AG08395 (cell line): ENCODE measurements around the gene F8.
"Not testable (repeated sequence)": the region's sequence is repeated elsewhere in the genome, so short reads cannot be mapped to it uniquely, and the experiment has no call there.

Experiments
- DNase-seq: peaks from one replicate; pipeline ENCODE4 v3.0.0; 2012; ENCODE audit warnings: mixed read lengths, low spot score

Gene F8

DNA sequence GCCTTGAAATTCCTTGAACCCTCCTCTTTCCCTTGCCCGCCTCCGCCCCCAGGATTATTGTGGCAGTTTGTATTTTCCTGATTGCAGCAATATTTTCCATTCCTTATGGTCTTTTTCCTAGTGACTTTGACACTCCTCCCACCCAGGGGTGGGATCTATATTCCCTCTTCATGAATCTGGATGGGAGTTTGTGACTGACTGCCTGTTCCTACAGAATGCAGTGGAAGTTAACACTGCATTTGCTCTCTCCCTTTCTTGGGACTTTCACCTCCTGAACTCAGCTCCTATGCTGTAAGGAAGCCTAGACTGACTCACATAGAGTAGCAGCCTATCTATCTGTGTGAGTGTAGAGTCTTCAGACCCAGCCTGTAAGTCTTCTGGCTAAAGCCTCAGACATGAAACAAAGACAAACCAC is 6.4 kb upstream of the F8 start:
- no peak for DNase-seq

DNA sequence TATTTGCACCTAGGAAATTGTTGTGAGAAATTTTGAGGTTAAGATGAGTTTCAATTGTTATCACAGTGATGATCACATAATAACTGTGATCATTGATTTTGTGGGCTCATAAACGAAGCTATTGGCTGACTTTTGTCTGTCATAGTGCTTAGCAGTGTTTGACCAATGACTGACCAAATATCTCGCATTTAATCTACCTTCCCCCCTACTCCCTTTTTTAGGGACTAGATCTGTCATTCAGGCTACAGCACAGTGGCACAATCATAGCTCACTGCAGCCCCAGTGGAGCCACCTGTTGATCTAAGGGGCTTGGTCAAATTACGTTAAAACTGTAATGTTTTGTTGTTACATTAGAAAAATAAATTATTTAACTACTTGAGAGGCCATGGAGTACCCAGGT is 5.6 kb upstream of the F8 start:
- DNase-seq = no peak

DNA sequence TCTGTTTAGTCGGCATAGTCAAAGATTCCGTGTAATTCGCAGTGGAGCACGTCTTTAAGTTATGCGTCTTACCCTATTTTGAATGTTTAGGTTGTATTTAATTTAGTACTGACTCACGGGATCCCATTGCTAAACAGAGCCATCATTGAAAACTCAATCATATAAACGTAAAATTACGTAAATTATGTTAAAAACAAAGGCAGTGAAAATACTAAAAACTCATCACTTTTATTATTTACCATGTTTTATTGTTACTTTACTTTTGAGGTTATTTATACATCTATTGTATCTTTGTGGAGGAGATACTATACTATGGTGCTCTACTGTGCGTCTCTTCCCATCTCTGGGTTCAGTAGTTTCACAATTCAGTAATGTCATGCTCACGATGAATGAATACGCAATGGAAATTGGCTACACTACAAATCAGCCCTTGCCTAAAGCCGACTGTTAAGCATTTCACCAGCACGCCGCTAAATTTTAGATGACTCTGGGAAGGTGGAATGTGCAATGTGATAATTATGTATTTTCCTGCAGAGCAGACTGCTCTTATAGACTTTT is 5.1 kb upstream of the F8 start:
- DNase-seq = peak; percentile 26

DNA sequence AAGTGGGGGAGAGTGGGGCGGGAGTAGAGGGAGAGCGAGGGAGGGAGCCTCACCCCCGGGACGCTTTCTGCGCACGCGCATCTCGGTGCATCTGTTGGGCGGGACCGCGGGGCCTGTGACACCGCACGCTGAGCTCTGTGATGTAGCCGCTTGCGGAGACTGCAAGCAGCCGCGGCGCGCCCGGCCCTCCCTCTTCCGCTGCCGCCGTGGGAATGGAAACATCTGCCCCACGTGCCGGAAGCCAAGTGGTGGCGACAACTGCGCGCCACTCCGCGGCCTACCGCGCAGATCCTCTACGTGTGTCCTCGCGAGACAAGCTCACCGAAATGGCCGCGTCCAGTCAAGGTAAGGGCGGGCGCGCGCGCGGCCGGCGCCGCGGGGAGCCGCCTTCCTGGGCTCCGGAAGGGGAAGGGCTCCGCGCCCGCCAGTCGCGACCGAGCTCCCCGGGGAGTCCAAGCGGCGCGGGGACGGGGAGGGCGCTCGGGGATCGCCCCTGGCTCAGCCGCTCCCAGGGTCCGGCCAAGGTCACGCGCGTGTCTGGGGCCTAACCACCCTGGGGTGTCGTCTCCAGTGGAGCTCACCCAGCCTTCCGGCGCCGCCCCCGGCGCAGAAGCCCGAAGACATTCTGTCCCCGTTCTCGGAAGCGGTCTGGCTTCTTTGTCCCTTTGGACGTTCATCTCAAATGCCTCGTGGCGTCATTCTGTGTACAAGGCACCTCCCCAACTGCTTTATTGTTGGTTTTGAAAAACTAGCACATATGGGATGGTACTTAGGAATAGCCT is 4.4 kb upstream of the F8 start, which contains the start of gene FUNDC2:
Gene FUNDC2, plus strand, starts transcription at position 118 of the 782 bp plus-strand sequence. Its CDS starts 95 bp downstream, at position 213.
- peak; percentile 88 for DNase-seq

DNA sequence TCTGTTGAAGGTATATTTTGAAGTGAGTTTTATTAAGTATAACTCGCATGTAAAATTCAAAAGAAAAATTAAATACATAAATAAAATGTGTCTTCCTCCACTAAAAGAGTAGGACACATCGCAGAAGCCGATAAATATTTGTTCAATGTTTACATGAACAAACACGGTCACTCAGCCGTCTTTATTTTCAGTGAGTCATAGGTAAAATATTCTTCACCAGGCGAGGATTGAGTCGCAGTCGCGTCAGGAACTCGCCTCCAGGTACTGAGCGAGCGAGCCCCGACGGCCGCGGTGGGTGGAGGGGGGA is 3.9 kb upstream of the F8 start:
- no peak for DNase-seq

DNA sequence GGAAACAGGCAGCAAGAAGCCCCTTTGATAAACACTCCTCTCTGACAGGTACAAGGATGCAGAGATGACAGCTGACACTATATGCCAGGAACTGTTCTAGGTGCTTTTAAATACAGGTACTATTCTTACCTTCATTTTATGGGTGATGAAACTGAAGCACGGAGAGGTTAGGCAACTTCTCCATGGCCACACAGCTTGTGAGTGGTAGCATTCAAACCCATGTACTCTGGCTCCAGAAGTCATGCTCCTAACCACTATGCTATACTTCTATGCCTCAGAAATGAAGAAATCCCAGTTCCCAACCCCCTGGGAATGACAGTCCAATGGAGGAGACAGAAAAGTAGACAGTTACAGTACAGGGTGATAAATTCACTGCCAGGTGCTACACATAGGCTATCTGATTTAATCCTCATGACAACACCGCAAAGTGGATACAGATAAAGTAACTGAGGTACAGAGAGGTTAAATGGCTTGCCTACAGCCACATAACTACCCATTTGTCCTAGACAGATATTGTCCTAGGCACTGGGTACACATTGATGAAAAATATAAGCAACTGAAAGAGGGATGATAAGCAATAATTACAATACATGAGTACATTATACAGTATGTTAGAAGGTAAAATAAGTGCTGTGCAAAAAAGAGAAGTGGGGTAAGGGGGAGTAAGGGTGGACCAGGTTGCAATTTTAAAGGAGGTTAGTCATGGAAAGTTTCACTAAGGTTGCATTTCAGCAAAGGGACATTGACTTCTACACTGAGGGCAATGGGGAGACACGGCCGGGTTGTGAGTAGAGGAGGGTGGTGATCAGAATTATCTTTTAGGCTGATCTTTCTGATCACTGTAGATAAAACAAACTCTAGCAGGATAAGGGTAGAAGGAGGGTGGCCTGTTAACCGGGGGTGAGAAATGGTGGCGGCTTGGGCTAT is 1.6 kb upstream of the F8 start:
- DNase-seq = no peak

DNA sequence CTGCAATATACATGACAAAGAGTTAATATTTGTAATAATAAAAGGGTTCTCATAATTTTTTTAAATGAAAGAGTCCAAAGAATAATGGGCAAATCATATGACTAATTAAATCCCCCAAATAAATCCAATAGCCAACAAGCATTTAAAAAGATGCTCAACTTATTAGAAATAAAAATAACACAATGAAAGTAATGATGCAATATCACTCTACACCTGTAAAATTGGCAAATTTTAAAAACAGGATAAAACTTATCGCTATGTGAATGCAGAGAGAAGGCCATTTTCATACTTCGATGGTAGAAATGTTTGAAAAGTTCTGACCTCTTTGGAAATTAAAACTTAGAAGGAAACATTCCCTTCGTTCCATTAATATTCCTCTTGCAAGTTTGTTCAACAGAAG is 1.9 kb downstream of the F8 start:
- no peak for DNase-seq

DNA sequence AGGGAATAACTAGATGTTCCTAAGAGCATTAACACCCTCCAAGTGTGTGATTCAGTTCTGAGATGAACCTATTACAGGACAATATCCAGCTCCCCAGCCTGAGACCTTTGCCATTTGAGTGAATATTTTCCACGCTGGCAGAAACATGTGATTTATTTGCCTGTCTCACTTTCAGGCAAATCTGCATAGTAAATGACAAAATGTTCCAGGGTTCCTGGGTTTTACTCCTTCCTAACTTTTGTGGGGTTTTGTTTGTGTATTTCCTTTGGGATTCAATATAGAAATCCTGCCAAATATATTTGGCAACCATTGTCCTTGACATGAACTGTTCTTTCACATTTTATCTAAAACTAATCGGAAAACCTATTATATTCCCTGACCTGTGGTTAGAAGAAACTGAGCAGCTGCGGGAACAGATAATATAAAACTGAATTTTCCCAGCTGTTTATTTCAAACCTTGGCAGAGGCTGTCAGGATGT is 12.5 kb downstream of the F8 start:
- no peak for DNase-seq

DNA sequence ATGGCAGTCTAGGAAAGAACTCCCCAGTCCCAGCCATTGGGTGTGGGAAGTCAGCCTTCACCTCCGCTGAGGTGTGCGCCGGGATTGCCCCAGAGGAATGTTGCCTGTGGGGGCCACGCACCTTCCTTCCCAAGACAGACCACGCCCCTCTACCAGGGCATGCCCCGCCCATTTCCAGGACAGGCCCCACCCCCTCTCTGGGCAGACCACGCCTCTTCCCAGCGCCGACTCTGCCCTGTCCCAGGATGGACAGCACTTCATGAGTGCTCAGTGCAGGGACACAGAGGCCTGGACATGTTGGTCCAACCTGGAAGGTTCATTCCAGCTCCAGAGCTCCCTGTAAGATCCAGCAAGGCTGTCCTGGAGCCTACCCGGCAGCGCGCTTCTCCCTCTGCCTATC is 13.9 kb downstream of the F8 start:
- not testable (repeated sequence) for DNase-seq

DNA sequence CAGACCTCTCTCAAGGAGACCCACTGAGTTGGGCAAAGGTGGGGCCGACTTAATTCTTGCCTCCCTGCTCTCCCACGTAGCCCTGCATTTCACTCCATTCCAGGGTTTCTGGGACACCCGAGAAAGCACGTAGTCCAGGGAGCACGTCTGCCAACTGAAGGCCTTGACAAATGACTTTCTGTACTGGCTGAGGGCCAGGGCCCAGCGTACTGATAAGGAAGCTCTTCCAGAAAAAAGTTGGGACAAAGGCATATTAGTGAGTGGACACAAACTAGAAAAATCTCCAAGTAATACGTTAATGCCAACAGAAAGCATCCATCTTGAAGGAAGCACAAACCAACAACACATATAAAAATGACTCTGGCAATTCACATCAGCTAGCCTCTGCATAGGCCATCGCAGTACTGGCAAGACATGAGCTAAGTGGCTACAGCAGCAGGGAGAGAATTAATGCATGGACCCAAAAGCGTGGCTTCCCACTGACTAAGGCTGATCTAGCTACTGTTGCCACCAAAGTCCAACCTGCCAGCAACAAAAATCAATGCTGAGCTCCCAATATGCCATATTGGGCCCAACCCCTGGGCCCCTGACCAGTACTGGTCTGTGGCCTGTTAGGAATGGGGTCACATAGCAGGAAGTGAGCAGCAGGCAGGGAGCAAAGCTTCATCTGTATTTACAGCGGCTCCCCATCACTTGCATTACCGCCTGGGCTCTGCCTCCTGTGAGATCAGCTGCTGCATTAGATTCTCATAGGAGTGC is 15.4 kb downstream of the F8 start:
- DNase-seq = not testable (repeated sequence)

DNA sequence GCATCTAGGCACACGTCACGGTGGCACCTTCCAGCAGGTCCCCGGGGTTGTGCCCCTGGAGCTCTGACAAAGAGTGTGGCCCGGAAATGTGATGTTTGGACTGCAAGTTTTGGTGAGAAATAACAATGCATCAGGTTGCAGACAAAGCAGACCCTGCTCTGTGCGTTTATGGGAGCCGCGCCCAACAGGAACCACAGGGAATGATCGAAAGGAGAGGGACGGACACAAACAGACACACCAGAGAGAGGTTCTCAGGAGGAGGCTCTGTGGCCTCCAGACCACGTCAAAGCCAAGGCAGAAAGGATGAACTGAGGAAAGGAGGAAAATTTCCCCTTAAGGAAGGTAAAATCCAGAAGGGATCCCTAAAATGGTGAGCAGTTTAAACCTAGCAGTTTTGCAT is 16.1 kb downstream of the F8 start:
- not testable (repeated sequence) for DNase-seq

DNA sequence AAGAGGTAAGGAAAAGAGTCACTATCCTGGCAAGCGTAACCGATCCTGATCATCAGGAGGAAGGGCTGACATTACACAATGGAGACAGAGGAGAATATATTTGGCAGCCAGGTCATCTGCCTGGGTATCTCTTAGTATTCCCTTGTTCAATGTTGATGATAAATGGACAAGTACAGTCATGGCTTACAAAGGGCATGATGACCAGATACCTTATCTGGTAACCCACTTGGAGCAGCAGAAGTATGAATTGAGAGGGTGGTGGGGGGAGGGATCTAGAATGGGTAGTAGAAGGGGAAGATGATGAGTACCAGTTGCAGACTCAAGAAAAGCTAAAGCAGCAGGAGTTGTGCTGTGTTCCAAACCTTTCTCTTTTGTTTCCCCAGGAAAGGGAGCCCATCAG is 17.3 kb downstream of the F8 start:
- no peak for DNase-seq

DNA sequence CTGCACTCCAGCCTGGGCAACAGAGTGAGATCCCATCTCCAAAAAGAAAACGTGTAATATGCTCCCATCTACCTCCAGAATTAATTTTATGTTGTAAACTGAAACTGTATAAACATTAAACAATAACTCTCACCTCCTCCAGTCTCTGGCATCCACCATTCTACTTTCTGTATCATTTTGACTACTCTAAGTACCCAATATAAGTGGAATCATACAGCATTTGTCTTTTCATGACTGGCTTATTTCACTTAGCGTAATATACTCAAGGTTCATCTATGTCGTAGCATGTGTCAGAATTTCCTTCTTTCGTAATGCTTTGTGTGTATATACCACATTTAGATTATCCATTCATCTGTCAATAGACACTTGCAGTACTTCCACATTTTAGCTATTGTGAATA is 20.6 kb downstream of the F8 start:
- DNase-seq = no peak

DNA sequence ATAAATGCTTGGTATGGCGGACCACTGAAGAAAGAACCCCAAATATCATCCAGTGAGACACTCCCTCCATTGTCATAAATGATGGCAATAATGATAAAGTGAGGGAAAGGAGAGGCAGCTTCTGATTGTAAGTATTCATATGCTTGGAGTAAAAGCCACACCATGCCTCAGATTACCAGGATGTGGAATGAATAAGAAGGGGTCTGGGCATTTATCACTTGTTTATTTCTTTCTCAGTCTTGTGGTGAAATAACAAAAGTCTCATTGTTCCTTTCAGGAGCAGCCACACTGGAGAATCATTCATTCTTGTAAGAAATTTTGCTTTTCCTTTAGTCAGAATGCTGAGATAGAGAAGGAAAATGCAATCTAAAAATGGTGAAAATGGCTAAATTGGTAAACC is 21.7 kb downstream of the F8 start:
- no peak for DNase-seq

DNA sequence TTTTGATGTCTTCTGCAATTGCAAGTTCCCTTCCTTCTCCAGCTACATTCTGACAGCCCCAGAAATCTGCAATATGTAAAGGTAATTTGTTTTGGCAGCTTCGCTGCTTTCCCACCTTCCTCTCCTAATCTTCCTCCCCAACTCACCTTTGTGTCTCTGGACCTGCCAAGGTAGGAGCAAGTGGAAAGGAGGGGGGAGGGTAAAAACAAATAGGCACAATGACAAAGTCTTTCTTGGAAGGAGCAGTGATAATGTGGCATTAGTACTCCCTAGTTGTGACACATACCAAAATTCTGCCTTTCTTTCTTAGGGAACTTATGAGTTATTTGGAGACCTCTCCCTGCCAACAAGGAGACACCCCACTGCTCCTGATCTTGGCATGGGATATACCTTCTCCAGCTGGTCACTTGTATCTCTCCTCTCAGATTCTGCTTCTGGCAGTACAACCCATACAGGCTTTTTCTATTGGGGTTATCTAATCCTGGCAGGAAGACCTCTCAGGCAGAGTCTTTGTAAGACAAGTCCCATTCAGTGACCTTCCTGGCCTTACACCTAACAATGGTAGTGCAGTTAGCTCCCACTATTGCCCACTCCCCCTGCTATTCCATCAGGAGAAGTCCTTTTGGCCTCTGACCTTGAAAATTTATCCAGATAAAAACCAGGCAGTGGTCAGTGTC is 24.2 kb downstream of the F8 start:
- no peak for DNase-seq

DNA sequence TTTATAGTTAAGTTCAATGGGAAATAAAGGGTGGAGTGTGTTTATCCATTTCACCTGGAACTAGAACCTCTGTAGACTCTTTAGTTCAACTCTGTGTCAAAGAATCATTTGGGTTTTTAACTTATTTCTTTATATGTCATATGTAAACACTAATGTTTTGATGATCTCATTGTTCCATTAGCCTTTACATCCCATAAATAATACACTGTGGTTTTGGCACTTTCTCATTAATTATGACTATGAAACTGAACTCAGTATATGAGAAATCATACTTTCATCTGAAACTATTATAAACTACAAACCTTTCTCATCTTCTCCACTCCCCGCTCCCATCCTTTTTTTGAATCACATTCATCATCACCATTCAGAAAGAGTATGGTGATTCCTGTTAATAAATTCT is 31.0 kb downstream of the F8 start:
- no peak for DNase-seq

DNA sequence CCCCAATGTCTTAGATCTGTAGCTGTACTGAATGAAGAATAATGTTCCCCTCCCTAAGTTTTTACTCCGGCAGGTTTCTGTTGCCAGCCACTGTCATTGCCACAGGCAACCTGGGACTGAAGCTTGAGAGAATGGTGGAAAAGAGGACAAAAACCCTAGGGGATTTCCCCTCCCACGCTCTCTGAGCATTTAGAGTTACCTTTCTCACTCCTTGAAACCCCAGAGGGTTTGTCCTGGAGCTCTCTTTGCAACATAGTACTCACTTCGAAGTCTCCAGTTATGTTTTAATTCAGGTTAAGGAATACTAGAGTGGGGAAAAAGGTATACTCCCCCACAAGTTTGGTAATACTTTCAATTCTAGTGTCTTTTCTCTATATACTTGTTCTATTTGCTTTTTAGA is 31.5 kb downstream of the F8 start:
- no peak for DNase-seq

DNA sequence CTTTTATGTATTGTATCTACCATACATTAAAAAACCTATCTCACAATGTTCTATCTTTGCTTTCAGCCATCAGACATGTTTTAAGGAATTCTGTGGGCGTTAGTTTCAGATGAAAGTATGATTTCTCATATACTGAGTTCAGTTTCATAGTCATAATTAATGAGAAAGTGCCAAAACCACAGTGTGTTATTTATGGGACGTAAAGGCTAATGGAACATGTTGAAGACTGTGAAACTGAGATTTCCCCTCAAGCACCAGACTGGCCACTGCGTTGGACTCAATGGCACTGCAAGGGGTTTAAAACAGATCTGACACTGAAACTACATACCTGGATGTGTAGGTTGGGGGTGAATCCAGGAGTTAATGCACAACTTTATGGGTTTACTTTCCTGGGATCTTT is 32.0 kb downstream of the F8 start:
- no peak for DNase-seq

DNA sequence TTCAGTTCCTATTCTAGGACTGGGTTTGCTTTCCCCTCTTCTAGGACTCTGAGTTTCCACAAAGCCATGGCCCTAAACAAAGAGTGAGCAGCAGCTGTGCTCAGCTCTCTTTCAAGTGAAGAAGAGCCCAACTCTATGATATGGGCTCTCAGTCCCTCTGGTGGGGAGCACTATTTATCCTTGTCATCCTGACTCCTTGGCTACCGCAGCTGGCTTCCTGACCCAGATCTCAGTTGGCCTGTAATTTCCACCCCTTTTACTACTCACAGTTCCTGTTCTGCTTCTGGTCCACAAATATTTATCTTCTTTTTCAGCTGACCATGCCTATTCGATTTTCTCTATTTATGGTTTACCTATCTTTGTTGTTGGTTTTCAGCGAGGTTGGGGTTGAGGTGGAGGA is 33.8 kb downstream of the F8 start:
- DNase-seq = no peak

DNA sequence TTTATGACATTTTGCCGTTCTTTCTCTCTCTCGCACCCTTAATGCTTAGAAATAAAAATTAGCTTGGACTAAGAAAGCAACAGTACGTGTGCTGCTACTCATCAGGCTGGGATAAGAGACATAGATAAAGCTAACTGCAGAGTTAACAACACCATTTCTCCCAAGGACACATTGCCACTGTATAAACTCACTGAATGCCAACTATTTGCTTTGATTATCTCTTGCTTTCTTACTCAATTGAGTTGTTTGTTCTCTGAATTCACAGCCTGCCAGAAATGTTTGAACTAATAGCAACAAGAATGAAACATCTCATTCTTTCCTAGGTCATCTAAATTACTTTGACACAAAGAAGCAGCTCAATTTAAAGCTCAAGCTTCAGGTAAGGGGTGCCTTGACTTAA is 34.6 kb downstream of the F8 start:
- DNase-seq = no peak

DNA sequence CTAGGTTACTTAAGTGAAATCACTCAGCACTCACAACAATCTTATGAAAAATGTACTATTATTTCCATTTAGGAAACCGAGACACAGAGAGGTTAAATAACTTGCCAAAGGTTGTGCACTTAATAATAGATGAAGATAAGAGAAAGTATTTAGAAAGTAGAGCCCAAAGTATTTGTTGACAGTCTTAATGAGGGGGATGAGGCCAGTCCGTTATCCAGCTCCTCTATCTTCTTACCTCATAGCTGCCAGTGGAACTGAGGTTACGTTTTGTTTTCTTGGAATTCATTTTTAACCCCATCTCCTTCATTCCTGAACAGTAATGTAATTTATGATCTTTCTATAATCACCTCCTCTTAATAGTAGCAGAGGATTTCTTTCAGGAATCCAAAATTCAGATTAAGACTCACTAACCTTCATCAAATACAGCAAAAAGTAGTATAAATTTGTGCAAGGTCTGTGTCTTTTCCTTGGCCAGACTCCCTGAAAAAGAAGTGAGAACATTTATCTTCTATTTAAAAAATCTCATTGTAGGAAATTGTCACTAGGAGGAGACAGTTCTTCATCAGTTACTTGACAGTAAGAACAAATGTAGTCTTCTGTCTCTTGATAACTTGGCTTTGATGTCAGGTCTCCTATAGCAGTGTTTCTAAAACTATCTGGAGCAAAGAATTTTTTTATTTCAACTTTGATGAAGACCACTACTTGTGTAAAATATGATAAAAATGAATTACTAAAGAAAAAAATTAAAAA is 35.5 kb downstream of the F8 start:
- no peak for DNase-seq
